T-helper 22 cell (primary cell): ENCODE results near the gene ADGRE2.

Experiments
- DNase-seq: peaks from one replicate; pipeline ENCODE4 v3.0.0-alpha.2; 2020; ENCODE audit warnings: low read depth

Gene ADGRE2

DNA sequence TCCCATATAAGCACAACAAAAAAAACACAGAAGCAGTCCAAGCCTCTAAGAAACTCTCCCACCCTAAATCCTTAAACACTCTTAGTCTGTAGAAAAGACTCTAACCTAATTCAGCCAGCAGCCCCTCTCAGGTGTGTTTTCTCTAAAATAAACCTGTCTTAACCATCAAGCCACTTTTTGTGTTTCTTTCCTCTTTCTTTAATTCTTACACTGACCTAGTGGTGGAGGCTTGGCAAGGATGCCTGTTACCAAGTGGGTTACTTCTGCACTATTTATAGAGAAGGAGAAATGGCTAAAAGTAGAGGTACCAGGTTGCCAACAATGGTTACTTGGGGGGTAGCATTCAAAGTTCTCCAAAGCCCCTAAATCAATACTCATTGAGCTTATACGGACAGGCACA, 44.8 kb downstream of the ADGRE2 start:
- DNase-seq = no peak

DNA sequence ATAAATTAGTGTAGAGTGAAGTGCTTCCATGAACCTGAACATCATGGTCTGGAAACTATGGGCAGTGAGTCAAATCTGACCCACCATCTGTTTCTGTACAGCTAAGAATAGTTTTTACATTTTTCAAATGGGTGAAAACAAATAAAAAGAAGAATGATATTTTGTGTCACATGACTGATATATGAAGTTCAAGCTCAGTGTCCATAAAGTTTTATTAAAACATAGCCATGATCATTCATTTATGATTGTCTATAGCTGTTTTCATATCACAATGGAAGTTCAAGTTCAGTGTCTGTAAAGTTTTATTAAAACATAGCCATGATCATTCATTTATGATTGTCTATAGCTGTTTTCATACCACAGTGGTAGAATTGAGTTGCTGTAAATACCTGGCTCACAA, 45.9 kb downstream of the ADGRE2 start:
- no peak for DNase-seq

DNA sequence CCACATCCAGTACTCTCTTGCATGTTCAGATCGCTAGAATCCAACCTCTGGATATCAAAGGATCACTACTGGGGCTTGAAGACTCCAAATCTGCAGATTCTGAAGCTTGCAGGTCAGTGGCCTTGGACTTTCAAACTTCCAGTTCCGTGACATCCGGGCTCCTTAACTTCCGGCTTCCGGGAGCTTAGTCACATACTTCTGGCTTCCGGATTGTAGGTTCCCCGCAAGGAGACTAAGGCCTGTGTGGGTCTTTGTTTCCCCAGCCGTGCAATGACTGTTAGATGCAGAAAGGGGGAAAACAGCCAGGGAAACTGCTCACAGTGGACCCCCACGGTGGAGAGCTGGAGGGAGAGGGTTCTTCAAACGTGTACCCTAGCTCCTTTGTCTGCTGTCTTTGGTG, 47.2 kb downstream of the ADGRE2 start:
- DNase-seq = no peak

DNA sequence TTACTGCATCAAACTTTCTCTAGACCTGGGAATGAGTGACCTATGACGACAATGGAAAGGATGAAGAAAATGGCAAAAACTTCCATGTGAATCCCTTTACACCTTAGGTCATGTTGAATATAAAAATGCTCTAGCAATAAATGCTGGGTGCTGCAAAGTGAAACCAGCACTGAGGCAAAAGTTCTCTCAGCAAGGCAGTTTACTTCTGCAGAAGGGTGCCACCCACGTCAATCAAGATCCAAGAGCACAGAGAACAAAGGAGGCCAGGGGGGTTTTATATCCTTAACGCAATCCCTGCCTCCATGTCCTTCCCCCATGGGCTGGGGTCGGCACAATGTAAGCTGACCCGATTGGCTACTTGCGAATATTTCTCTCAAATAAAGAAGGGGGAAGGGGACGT, 49.8 kb downstream of the ADGRE2 start:
- DNase-seq = no peak

DNA sequence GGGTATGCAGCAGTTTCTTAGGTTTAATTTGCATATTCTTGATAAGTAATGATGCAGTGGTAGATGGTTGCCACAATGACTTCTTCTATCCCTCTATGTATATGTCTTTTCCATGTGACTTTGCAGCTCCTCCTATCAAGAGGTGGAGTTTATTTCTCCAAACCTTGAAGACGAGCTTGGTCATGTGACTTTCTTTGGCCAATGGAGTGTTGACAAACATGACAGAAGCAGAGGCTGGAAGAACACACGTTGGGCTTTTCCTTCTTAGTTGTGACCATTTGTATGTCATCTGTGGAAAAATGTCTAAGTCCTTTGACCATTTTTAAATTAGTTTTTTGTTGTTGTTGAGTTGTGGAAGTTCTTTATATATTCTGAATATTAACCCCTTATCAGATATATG, 56.2 kb downstream of the ADGRE2 start:
- no peak for DNase-seq

DNA sequence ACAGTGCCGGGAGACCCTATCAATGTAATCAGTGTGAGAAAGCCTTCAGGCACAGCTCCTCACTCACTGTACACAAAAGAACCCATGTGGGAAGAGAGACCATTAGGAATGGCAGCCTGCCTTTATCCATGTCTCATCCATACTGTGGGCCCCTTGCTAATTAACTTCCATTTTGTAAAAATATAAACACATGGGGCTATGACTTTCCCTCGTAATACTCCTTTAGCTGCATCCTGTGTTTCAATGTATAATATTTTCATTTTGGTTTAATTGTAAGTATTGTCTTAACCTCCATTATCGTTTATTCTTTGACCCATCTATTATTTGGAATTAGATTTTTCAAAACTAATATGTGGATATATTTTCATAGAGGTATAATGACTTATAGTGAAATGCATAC, 59.2 kb downstream of the ADGRE2 start:
- DNase-seq = no peak

DNA sequence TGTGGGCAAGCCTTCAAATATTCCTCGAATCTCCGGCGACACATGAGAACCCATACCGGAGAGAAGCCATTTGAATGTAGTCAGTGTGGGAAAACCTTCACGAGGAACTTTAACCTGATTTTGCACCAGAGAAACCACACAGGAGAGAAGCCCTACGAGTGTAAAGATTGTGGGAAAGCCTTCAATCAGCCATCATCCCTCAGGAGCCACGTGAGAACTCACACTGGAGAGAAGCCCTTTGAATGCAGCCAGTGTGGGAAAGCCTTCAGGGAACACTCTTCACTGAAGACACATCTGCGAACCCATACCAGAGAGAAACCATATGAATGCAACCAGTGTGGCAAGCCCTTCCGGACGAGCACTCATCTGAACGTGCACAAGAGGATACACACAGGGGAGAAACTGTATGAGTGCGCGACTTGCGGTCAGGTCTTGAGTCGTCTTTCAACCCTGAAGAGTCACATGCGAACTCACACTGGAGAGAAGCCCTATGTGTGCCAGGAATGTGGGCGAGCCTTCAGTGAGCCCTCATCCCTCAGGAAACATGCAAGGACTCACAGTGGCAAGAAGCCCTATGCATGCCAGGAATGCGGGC, 59.7 kb downstream of the ADGRE2 start:
- no peak for DNase-seq

DNA sequence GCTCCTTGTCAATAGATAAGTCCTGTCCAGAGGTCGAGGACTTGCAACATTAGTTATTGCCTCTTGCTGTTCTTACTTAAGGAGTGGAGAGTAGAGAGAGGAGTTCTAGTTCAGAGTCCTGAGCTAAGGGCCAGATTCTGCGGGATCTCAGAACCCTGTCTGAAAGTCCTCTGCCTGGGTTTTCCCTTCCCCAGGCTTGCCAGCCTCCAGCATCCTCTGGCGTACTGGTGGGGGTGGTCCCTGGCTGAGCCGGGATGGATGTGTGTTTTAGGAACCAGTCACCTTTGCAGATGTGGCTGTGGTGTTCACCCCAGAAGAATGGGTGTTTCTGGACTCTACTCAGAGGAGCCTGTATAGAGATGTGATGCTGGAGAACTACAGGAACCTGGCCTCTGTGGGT, 62.5 kb downstream of the ADGRE2 start:
- DNase-seq = no peak

DNA sequence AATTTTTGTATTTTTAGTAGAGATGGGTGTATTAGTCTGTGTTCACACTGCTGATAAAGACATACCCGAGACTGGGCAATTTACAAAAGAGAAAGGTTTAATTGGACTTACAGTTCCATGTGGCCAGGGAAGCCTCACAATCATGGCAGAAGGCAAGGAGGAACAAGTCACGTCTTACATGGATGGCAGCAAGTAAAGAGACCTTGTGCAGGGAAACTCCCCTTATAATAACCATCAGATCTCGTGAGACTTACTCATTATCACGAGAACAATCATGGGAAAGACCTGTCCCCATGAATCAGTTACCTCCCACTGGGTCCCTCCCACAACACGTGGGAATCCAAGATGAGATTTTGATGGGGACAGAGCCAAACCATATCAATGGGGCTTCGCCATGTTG, 73.9 kb downstream of the ADGRE2 start:
- no peak for DNase-seq

DNA sequence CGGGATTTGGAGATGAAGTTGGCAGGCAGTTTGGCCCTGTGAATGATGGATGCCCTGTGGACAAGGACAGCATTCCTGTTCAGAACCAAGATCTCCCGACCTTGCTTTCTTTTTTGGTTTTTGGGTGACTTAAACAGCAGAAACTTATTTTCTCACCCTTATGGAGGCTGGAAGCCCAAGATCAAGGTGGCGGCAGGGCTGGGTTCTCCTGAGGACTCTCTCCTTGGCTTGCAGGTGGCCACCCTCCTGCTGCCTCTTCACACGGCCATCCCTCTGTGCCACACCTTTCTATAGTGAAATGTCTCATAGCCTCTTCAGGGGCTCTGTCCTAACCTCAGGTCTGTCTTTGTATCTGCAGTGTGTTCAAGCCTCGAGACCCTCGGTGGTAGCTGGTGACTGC, 74.5 kb downstream of the ADGRE2 start:
- DNase-seq = no peak

DNA sequence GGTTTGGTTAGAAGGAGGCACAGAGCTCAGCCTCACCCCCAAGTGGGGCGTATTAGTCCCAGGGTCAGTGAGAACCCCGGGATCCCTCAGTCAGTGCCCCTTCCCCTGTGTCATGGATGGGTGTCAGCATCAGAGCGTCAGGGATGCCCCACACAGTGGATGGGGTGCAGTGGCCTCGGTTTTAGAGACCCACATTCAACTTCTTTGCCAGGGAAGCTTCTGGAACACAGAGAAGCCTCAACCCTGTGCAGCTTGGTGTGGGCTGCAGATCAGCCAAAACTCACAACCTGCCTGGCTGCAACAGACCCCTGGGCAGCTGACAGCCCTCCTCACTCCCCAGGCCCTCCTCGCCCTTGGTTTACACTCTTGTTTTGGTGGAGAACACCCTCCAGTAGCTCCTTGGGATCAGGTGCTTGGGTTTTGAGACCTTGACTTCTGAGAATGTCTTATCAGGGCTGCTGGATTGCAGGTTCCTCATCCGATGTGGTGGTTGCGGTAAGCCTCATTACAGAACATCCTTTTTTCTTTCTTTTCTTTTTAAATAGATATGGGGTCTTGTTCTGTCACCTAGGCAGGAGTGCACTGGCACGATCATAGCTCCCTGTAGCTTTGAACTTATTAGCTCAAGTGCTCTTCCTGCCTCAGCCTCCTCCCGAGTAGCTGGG, 77.5 kb downstream of the ADGRE2 start:
- no peak for DNase-seq

DNA sequence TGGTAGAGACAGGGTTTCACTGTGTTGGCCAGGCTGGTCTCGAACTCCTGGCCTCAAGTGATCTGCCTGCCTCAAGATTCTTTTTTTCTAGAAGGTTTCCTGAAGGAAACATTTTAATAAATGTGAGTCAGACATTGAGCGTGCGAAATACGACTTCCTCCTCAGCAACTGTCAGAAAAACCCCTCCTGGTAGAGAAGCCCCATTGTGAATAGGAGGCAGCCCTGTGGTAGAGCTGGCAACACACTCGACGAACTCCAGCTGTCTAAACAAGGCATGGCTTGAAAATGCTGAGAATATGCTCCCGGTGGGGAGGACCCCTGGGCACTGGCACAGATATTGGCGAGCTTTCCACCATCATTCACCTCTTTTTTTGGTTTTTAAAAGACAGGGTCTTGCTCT, 78.7 kb downstream of the ADGRE2 start:
- no peak for DNase-seq

DNA sequence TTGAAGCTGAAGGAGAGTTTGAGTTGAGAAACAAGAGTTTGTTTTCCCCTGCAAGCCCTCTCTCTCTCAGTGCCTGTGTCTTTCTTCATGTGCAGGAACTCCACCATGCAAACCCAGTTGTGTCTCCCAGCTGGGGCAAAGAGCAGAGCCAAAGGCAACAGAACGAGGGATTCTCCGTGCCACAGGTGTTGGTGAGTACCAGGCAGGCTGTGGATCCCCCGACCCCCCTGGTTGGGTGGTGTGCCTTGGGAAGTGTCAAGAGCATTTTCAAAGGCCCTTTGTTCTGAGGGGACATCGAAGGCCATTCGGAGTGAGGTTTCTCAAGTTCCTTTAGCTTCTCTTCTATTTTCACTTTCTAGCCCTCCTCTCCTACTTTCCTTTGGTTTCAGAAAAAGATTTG, 82.9 kb downstream of the ADGRE2 start:
- DNase-seq = no peak

DNA sequence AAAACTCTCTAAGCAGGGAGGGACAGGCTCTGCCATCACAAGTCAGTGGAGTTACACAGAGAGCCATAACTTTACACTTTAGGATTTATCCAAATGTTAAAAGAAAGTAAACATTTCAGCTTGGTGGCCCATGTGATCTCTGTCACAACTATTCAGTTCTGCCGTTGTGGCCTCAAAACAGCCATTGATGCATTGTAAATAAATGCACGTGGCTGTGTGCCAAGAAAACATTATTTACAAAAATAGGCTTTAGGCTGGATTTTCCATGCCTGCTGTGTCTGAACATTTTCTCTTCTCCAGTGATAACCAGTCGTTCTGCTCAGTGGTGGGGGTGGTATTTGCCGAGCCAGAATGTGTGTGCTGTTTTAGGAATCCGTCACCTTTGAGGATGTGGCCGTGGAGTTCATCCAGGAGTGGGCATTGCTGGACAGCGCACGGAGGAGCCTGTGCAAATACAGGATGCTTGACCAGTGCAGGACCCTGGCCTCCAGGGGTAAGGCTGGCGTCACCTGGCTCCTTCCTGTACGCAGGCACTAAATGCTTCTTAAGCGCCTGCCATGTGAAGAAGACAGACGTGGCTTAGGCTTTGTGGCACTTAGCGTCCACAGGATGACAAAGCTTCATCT, 83.6 kb downstream of the ADGRE2 start:
- DNase-seq = no peak

DNA sequence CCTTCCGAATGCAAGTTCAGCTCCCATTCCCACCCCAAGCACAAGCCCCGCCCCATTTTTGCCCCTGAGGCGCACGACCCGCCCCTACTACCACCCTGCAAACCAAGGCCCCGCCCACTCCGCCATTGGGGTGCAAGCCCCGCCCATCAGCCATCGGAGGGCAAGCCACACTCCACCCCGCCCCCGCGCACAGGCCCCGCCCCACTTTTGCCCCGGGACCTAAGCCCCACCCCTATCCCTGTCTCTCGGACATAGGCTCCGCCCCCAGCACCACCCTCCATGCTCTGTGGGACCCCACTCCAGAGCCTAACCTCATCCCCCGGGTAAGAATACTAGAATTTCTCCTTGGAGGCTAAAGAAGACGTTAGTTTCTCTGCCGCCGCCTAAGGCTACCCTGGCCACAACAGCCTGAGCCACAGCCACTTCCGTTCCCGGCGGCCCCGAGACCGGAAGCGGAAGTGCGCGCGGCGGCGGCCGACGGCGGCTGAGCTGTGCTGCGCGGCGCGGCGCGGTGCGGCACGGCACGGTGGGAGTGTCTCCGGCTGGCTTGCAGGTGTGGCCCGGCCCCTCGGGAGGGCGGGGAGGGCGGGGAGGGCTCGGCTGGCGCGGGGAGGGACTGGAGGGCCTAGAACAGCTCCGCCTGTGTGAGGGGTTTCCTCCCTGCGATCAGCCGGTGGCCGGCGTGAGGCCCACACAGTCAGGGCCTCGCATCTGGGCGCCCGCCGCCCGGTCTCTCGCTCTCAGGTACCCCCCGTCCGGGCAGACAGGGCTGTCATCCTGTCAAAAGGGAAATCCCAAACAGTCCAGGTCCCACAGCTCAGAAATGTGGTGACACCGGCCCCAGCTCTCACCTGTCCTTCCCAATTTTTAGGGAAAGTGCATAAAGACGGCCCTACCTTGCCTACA, 88.5 kb downstream of the ADGRE2 start, which contains the start of gene ZNF333:
ZNF333 (plus strand) TSS at position 451 of the 906 bp plus-strand sequence. CDS start 3,444 bp downstream, outside the sequence.
- peak; percentile 90 for DNase-seq

DNA sequence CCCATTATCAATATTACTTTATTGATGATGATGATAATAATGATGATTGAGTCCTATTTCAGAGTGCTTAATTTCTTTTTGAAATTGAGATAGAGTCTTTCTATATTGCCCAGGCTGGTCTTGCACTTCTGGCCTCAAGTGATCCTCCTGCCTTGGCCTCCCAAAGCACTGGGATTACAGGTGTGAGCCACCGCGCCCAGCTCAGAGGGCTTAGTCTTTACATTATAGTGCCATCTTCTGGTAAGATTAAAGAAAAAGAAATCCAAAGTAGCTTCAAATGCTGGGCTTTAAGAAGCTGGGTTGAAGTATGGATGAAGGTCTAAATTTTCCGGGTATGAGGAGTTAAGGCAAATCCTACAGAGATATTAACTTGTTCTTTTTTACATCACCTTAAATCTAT, 91.9 kb downstream of the ADGRE2 start:
- no peak for DNase-seq

DNA sequence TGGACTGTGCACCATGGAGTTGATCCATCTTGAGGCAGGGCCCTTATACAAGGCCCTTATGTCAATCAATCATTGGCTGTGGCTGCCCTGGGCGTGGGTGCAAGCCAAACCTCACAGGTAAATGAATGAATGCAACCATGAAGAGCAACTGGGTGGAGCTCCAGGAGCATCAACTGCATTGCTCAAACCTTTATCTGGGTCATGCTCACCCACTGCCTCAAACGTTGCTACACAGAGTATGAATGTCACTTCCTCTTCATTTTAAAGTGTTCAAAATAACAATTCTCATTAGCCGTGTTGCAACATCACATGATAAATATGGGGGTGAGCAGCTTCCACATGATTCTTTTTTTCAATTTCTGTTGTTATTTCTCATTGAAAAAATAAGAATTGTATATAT, 94.9 kb downstream of the ADGRE2 start:
- no peak for DNase-seq
